RPMI8226 (cell line): ENCODE measurements around the gene PCSK5.

Experiments used
- DNase-seq: peaks from one replicate; pipeline ENCODE4 v3.0.0-alpha.2; 2015

PCSK5 gene

GRCh38 chr9:76203373-76203772, 312.9 kb downstream of the PCSK5 start:
- DNase-seq: no peak

- DNase-seq: no peak
Measured at GRCh38 chr9:76206821-76207220, 316.3 kb downstream of the PCSK5 start.

- DNase-seq: no peak
Measured at GRCh38 chr9:76213751-76214150, 323.3 kb downstream of the PCSK5 start.

DNA sequence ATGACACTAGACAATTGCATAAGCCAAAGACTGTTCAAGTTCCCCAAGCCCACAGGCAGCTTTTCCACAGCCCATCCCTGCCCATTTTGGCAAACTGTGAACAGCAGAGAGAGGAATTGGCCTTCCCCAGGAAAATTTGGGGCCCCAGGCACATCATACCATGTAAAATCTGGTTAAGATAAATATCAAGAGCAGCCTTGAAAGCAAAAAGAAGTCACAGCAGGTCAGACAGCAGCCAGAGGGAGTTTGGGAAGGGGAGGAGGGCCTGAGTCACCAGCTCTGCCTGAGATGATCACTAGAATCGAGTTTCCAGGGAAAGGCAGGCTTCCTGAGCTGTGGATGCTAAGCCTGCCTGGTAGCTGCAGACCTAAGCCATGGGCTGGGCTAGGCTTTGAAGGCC, 324.6 kb downstream of the PCSK5 start:
- no peak for DNase-seq

GRCh38 chr9:76216161-76216649, 325.7 kb downstream of the PCSK5 start:
- DNase-seq: no peak

GRCh38 chr9:76218117-76218885, 327.8 kb downstream of the PCSK5 start:
- DNase-seq: no peak

GRCh38 chr9:76218886-76219445, 328.5 kb downstream of the PCSK5 start:
- no peak for DNase-seq

- DNase-seq: no peak
Measured at GRCh38 chr9:76219560-76220151, 329.2 kb downstream of the PCSK5 start.

DNA sequence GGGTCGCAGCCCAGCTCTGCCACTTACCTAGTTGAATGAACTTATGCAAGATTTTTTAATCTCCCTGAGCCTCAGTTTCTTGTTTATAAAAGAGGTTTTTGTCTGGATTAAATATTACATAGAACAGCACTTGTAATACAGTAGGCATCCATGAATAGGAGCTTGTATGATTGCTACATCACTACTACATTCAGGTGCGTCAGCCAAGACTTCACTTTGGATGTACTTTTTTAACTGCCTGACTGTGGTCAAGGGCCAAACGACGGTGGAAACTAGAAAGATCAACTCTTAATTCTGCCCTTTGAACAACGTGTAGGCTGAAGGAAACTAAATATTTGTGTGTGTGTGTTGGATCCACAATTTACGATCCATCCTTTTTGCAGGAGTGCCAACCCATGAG, 330.9 kb downstream of the PCSK5 start:
- DNase-seq: no peak

- DNase-seq: no peak
Measured at GRCh38 chr9:76223749-76224340, 333.4 kb downstream of the PCSK5 start.

- no peak for DNase-seq
Measured at GRCh38 chr9:76227156-76227555, 336.7 kb downstream of the PCSK5 start.

- no peak for DNase-seq
Measured at GRCh38 chr9:76231001-76231400, 340.5 kb downstream of the PCSK5 start.

- no peak for DNase-seq
Measured at GRCh38 chr9:76232861-76233489, 342.5 kb downstream of the PCSK5 start.

GRCh38 chr9:76240578-76240977, 350.1 kb downstream of the PCSK5 start:
- no peak for DNase-seq

- no peak for DNase-seq
Measured at GRCh38 chr9:76245518-76245917, 355.0 kb downstream of the PCSK5 start.

- DNase-seq: no peak
Measured at GRCh38 chr9:76246680-76247079, 356.2 kb downstream of the PCSK5 start.

GRCh38 chr9:76247426-76247825, 357.0 kb downstream of the PCSK5 start:
- no peak for DNase-seq

- no peak for DNase-seq
Measured at GRCh38 chr9:76249309-76249708, 358.8 kb downstream of the PCSK5 start.

- DNase-seq: no peak
Measured at GRCh38 chr9:76255781-76256455, 365.4 kb downstream of the PCSK5 start.

GRCh38 chr9:76257311-76257710, 366.8 kb downstream of the PCSK5 start:
- DNase-seq: no peak

DNA sequence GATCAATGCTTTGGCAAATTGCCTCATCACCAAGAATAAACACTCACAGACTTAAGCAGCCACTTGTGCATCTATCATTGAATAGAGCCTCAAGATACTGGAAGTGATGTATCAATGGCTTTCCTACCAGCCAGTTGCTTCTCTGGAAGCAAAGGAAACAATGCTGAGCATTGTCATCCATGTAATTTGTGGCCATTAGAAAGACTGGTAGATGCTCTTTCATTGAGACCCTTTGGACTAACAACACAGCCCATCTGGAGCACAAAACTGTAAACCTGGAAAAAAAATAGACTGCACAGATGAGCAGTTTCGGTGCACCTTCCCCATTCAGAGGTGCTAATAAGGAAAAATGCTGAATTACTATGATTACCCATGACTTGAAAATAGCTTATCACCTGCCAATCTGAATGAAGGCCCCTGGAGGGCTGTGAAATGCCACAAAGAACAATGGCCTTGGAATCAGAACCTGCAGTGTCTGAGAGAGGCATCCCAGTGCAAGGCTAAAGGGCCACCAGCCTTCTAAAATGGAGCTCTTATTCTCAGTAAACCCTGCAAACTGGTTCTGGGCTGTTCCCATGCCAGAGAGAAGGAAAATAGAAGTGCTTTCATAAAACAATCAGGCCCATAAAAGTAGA, 376.3 kb downstream of the PCSK5 start:
- no peak for DNase-seq

- DNase-seq: no peak
Measured at GRCh38 chr9:76267284-76267652, 376.8 kb downstream of the PCSK5 start.
